Activated CD8-positive, alpha-beta memory T cell treated with anti-CD3 and anti-CD28 coated beads, Interleukin-2, amount 50 U/mL, for 24 hours (primary cell): ENCODE measurements around the gene SREBF2.
"Not testable (repeated sequence)": the region's sequence is repeated elsewhere in the genome, so short reads cannot be mapped to it uniquely, and the experiment has no call there.

Experiments used
- DNase-seq: peaks from one replicate; pipeline ENCODE4 v3.0.0-alpha.2; 2020; ENCODE audit errors: extremely low read depth

The SREBF2 gene

GRCh38 chr22:41821471-41822316, 11.2 kb upstream of the SREBF2 start:
- DNase-seq, result no peak

DNA sequence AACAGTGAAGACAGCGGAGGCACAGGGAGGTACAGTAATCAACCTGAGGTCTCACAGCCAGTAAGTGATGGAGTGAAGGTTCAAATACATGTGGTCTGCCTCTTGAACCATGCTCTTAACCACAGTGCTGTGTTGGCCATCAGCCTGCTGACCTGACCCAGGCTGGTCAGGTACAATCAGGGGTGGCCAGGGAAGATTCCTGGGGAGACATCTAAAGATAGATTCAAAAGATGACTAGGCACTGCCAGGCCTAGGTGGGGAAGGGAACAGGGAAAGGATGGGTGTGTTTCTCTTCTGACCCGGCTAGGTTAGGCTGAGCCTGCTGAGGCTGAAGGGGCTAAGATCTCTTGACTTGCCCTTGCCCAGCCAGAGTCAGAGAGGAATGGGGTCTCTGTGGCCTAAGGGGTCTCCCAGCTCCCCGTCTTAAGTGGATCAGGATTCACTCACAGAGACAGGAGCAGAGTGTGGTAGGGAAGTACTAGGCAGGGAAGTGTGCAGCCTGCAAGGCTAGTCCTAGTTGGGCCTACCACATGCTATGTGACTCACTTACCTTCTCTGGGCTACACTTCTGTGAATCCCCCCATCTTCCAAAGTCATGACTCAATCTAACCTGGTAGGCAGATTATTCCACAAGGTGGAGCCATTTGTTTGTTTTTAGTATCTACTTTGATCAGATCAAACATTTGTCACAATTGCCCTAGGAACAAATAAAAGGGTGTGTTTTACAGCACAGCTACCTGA, 10.4 kb upstream of the SREBF2 start:
- no peak for DNase-seq

- DNase-seq, result no peak
Observed at GRCh38 chr22:41823797-41824196, 9.1 kb upstream of the SREBF2 start.

DNA sequence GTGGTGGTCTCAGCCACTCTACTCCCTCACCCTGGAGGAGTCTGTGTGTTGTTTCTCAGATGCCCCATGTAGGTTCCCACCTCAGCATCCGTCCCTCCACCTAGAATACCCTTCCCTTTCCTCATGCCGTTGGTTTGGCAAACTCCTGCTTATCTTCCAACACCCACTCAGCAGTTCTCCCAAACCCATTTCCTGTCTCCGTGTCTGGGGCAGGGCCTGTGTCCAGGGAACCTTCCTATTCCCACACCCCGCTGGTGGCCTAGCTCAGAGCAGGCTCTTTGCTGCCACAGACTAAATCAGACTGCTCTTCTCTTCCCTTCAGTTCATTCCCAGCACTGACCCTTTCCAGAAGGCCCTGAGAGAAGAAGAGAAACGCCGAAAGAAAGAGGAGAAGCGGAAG, 7.5 kb upstream of the SREBF2 start:
- DNase-seq, result no peak

DNA sequence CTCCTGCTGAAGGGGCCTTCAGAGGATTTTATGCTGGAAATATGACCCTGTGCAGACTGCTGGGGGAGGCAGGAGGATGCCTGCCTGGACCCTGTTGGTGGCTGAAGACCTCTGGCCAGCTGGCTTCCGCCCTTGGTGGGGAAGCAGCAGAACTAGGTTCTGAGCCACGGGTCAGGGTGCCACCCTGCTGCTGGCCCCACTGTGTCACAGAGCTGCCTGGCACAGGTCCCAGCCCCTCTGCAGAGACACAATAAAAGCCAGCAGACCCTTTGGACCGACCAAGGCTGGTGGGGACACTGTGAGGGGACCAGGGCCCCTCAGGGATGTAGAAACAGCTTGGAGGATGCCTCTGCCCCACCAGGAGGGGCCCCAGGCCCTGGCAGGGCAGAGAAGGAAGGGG, 6.9 kb upstream of the SREBF2 start:
- DNase-seq, result no peak

- no peak for DNase-seq
Observed at GRCh38 chr22:41826430-41827383, 6.2 kb upstream of the SREBF2 start.

GRCh38 chr22:41827671-41828070, 5.2 kb upstream of the SREBF2 start:
- DNase-seq, result no peak

- no peak for DNase-seq
Observed at GRCh38 chr22:41828516-41828915, 4.4 kb upstream of the SREBF2 start.

GRCh38 chr22:41830174-41830573, 2.7 kb upstream of the SREBF2 start:
- DNase-seq, result no peak

DNA sequence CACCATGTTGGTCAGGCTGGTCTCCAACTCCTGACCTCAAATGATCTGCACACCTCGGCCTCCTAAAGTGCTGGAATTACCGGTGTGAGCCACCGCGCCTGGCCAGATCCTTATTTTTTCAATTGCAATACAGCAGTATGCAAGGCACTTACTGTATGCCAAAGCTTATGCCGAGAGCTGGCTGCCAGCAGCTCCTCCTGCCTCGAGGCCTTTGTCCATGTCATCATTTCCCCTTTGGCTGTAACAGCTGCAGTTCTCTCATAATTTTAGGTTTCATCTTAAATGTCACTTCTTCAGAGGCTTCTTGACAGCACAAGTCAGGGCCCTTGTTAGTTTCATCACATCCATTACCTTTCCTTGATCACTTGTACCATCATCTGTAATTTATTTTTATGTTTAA, 1.5 kb upstream of the SREBF2 start:
- DNase-seq, result no peak

DNA sequence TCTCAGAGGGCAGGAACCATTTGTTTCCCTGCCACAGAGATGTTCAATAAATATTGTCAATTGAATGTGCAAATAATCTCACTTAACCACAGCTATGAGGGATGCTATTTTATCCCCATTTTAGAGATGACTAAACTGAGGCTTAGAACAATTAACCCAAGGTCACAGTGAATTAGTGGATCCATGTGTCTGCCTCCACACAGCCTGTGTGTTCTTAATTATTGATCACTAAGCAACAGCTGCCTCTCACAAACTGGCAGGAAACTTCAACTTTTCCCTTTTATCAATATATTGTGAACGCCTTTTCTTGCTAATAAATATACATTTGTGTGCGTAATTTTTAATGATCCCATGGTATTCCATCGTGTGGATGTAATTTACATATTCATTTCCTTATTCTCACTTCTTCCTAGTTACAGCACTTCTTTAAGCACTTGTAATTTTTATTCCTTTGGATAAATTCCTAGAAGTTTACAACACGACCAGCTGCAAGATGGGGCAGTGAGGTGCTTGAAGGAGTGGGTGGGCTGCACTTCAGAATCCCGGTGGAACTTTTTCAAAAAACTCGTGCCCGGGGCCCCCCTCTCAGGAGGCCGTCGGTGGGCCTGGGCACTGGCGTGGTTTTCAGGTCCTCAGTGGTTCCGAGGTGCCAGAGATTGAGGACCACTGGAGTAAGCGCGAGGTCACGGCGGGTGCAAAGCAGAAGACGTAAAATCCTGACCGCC, 915 bp upstream of the SREBF2 start:
- no peak for DNase-seq

DNA sequence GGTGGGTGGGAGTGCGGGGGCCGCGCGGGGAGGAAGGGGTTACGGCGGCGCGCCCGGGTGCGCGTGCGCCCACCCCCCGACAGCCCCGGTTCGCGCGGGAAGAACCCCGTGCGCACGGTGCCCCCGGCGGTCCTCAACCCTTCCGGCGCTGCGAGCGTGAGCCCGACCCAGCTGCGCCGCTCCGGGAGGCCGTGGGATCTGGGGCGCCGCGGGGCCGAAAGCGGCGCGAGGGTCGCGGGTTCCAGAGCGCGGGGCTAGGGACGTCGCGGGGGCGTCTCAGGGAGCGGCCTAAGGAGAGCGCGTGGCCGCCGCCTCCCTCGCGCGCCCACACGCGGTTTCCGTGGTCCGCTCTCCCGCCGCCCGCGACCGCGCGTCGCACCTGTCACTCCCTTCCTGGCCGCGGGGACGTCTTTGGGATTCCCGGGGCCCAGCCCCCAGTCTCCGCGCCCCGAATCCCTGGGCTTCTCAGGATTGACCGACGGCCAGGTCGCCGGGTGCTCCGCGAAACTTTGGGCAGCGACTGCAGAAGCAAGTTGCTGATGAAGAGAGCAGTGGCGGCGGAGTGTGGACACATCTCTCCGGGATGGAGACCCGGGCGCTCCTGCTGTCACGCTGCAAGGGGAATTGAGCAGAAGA, 582 bp downstream of the SREBF2 start:
- DNase-seq, result no peak

DNA sequence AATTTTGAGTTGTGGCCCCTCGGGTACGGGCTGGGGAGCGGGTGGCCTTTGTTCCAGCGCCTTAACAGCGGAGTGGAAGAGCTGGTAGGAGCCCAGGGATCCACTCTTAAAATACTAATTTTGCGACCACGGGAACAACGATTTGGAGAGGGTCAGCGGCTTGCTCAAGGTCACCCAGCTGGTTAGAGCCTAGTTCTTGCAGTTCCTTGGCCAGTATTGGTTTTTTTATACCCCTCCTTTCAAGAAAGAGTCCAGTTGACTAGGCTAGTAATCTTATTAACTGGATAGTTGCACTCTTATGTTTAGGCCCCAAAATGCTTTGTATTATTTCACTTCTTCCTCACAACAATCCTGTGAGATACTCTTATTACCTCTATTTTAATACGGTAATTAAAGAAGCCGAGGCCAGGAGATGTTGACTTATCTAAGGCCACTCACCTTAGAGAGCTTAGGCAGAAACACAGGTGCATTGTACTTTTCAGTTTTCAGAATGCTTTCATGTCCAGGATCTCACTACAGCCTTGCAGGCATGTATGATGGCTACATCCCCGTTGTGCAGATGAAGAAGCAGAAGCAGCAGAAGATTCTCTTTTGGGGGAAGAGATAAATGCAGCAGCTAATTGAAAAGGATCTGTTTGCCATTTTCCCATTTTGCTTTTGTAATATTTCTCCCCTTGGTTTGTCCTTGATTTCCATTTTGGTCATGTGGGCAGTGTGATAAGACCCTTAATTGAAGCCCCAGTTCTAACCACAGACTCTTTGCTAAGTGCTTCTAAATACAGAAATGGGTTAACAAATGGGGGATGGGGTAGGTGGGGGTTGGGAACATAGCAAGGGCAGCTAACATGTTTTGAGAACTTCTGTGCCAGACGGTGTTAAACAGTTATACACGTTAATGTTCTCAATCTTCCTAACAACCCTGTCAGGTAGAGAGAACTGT, 1.4 kb downstream of the SREBF2 start:
- no peak for DNase-seq

DNA sequence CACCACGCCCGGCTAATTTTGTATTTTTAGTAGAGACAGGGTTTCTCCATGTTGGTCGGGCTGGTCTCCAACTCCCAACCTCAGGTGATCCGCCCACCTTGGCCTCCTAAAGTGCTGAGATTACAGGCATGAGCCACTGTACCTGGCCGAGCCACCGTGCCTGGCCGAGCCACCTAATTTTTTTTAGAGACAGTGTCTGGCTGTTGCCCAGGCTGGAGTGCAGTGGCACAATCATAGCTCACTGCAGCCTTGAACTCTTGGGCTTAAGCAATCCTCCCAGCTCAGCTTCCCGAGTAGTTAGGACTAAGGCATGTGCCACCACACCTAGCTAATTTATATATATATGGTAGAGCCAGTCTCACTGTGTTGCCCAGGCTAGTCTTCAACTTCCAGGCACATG, 2.6 kb downstream of the SREBF2 start:
- not testable (repeated sequence) for DNase-seq

DNA sequence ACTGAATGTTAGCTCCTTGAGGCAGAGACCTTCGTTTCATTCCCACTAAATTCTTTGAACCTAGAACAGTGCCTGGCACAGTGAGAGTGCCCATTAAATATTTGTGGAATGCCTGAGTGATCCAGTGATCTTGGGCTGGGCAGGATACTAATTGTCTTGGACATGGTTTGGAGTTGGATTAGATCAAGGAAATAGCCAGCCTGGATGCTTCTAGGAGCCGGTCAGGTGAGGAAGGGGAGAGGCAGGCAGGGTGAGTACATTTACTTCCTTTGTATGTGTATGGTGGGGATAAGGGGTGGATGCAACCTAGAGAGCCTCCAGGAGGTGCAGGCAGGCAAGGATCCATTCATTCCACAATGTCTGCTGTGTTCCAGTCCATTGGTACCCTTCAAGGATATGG, 3.6 kb downstream of the SREBF2 start:
- no peak for DNase-seq

GRCh38 chr22:41838842-41839618, 6.1 kb downstream of the SREBF2 start:
- DNase-seq, result no peak

DNA sequence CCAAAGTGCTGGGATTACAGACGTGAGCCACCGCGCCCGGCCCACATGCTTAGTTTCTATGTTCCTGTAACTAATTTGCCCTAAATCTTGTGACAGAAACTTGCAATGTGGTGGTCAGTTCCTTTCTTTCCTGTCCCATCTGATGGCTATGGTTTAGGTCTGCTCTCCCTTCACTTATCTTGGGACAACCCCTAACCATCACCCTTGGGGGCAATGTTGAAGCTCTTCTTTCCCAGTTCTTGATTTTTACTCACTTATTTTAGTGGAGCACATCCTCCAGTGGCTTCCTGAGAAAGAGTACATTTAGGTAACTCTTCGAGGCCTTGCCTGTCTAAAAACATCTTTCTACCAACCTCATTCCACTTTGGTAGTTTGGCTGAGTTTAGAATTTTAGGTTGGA, 7.3 kb downstream of the SREBF2 start:
- DNase-seq, result no peak

DNA sequence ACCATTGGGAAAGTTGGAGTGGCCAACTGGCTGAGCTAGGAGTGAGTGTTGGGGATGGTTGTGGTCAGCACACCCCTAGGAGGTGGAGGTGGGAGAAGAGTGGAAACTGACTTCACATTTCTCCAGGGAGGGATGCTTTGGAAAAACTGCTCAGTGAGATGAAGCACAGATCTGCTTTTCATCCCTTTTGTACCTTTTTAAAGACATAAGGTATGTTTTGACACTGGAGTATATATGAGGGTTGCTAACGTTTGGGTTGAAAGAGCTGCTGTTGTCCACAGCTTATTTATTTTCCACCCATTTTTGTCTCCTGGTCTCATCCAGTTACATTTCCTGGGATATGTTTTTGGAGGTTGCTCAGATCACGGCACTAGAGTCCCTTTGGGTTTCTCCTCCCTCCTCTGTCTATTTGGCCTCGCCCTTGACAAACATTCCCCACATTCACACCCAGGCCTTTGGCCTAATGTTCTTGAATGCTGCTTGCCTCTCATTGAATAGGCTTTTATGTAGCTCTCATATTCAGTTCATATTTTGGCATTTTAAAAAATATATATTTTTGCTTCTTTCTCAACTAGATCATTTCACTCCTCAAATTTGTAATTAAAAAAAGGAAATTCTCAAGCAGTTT, 8.3 kb downstream of the SREBF2 start:
- DNase-seq, result no peak
